Frontal cortex (tissue), 1 donor: ENCODE data around the gene ZNF547. TPM values are rescaled to one million over a fixed set of nuclear protein-coding genes. Genes with fewer than 3 reads are reported as not detected.

Experiments
- total RNA-seq: library from RNA; depleted of rRNA; stranded (reverse); fragments of >200 nt; gene quantifications from one replicate; pipeline ENCODE4 v1.2.3, GENCODE V29; 2014

The ZNF547 gene
- total RNA-seq, 1 donor from 2014 or later, result 13.5 TPM

Other genes with a start within 250 kb of the ZNF547 start
- not detected for gene USP29, start 243.6 kb upstream of the ZNF547 start, total RNA-seq
- not detected for gene ZIM3, start 218.3 kb upstream of the ZNF547 start, total RNA-seq
- gene DUXA, start 196.1 kb upstream of the ZNF547 start, total RNA-seq, result not detected
- 23.6 TPM for gene ZNF264, start 172.1 kb upstream of the ZNF547 start, total RNA-seq
- 1.2 TPM for gene AURKC, start 132.5 kb upstream of the ZNF547 start, total RNA-seq
- gene ZNF805, start 122.9 kb upstream of the ZNF547 start, total RNA-seq, result 28.9 TPM
- gene ZNF460, start 83.1 kb upstream of the ZNF547 start, total RNA-seq, result 126 TPM
- 34.2 TPM for gene ZNF543, start 43.1 kb upstream of the ZNF547 start, total RNA-seq
- gene ZNF304, start 12.3 kb upstream of the ZNF547 start, total RNA-seq, result 26.5 TPM
- 36.7 TPM for gene TRAPPC2B, start within 50 bp of the ZNF547 start, total RNA-seq
- 45.7 TPM for gene ZNF548, start 26.3 kb downstream of the ZNF547 start, total RNA-seq
- 27.7 TPM for gene ZNF17, start 47.6 kb downstream of the ZNF547 start, total RNA-seq
- gene ZNF749, start 71.8 kb downstream of the ZNF547 start, total RNA-seq, result 37.9 TPM
- 4.9 TPM for gene VN1R1, start 93.6 kb downstream of the ZNF547 start, total RNA-seq
- 66.0 TPM for gene ZNF772, start 114.0 kb downstream of the ZNF547 start, total RNA-seq
- gene ZNF419, start 124.2 kb downstream of the ZNF547 start, total RNA-seq, result 31.0 TPM
- 16.7 TPM for gene ZNF773, start 136.4 kb downstream of the ZNF547 start, total RNA-seq
- gene ZNF549, start 163.8 kb downstream of the ZNF547 start, total RNA-seq, result 20.0 TPM
- 11.4 TPM for gene ZNF550, start 196.3 kb downstream of the ZNF547 start, total RNA-seq
- 12.2 TPM for gene ZNF416, start 215.4 kb downstream of the ZNF547 start, total RNA-seq
- gene ZIK1, start 220.6 kb downstream of the ZNF547 start, total RNA-seq, result 29.8 TPM
- 3.7 TPM for gene ZNF530, start 236.3 kb downstream of the ZNF547 start, total RNA-seq